Measurements from ENCODE around the gene MPHOSPH8.
"Not testable (repeated sequence)": the region's sequence is repeated elsewhere in the genome, so short reads cannot be mapped to it uniquely, and the experiment has no call there.

The MPHOSPH8 gene

GRCh38 chr13:19691447-19691846, 58.0 kb downstream of the MPHOSPH8 start:
- H2AK5ac ChIP-seq (ENCODE audit: low read length, severe bottlenecking); H3K9ac ChIP-seq (ENCODE audit: low read length); H2BK5ac ChIP-seq (ENCODE audit: low read depth, low read length, poor library complexity, severe bottlenecking); H2BK12ac ChIP-seq (ENCODE audit: low read length in 2 of 2); H3K4me1 ChIP-seq (ENCODE audit: control insufficient read depth, insufficient read depth, low read depth, low read length); H2BK15ac ChIP-seq (ENCODE audit: low read depth, poor library complexity, severe bottlenecking); H2AFZ ChIP-seq (ENCODE audit: low read depth, low read length); H3K27me3 ChIP-seq (ENCODE audit: control insufficient read depth in 1 of 2, insufficient read depth in 1 of 2, low read length in 2 of 2); H2BK120ac ChIP-seq (ENCODE audit: low read depth, low read length); H3K4ac ChIP-seq (ENCODE audit: low read depth in 1 of 2, low read length in 2 of 2); H4K8ac ChIP-seq (ENCODE audit: low read length); H3K14ac ChIP-seq (ENCODE audit: low read length in 2 of 2); H3K27ac ChIP-seq (ENCODE audit: low read length, poor library complexity, severe bottlenecking); H3K4me2 ChIP-seq (ENCODE audit: low read length, poor library complexity, severe bottlenecking); H4K91ac ChIP-seq (ENCODE audit: low read length); H3K9me3 ChIP-seq (ENCODE audit: control insufficient read depth, low read length); H3K23ac ChIP-seq (ENCODE audit: low read length in 2 of 2); H3K4me3 ChIP-seq (ENCODE audit: insufficient read depth in 1 of 2, low read depth in 1 of 2, low read length in 2 of 2); H3K18ac ChIP-seq (ENCODE audit: low read depth in 1 of 2, low read length in 2 of 2): not testable (repeated sequence)
- H3K36me3 ChIP-seq (ENCODE audit: control insufficient read depth in 1 of 2, insufficient read depth in 2 of 2, low read depth in 1 of 2, low read length in 2 of 2), result peaks cover 9 to 25% of the 10 kb centered on the region in 2 experiments
- 72% methylated on average over 7 of the region's 8 CpGs for WGBS
- DNase-seq, result peak; percentile 32
- H3K79me1 ChIP-seq (replicated peaks; ENCODE audit: low read length, poor library complexity, severe bottlenecking), result peaks cover 22% of the 10 kb centered on the region

- H3K18ac ChIP-seq (ENCODE audit: low read depth in 1 of 2, low read length in 2 of 2), result no peak overlapping the region
- H2AFZ ChIP-seq (ENCODE audit: low read depth, low read length), result no peak overlapping the region
- H3K23ac ChIP-seq (ENCODE audit: low read length in 2 of 2), result no peak overlapping the region
- no peak overlapping the region for H2AK5ac ChIP-seq (ENCODE audit: low read length, severe bottlenecking)
- no peaks in the 10 kb centered on the region for H3K9me3 ChIP-seq (ENCODE audit: control insufficient read depth, low read length)
- no peak overlapping the region for H4K8ac ChIP-seq (ENCODE audit: low read length)
- H3K4me2 ChIP-seq (ENCODE audit: low read length, poor library complexity, severe bottlenecking), result no peak overlapping the region
- peaks cover 9 to 19% of the 10 kb centered on the region in 2 experiments for H3K36me3 ChIP-seq (ENCODE audit: control insufficient read depth in 1 of 2, insufficient read depth in 2 of 2, low read depth in 1 of 2, low read length in 2 of 2)
- no peak overlapping the region for H2BK15ac ChIP-seq (ENCODE audit: low read depth, poor library complexity, severe bottlenecking)
- 60% methylated on average over 1 of the region's 1 CpG for WGBS
- H3K79me1 ChIP-seq (replicated peaks; ENCODE audit: low read length, poor library complexity, severe bottlenecking), result peaks cover 10% of the 10 kb centered on the region
- no peak overlapping the region for H3K9ac ChIP-seq (ENCODE audit: low read length)
- no peak overlapping the region for H3K27ac ChIP-seq (ENCODE audit: low read length, poor library complexity, severe bottlenecking)
- H3K4me1 ChIP-seq (ENCODE audit: control insufficient read depth, insufficient read depth, low read depth, low read length), result peaks cover 5% of the 10 kb centered on the region
- no peak overlapping the region for H3K4me3 ChIP-seq (ENCODE audit: insufficient read depth in 1 of 2, low read depth in 1 of 2, low read length in 2 of 2)
- H2BK12ac ChIP-seq (ENCODE audit: low read length in 2 of 2), result no peak overlapping the region
- H4K91ac ChIP-seq (ENCODE audit: low read length), result no peak overlapping the region
- no peaks in the 10 kb centered on the region for H3K27me3 ChIP-seq (ENCODE audit: control insufficient read depth in 1 of 2, insufficient read depth in 1 of 2, low read length in 2 of 2)
- no peak overlapping the region for H2BK5ac ChIP-seq (ENCODE audit: low read depth, low read length, poor library complexity, severe bottlenecking)
- H3K4ac ChIP-seq (ENCODE audit: low read depth in 1 of 2, low read length in 2 of 2), result no peak overlapping the region
- no peak overlapping the region for H3K14ac ChIP-seq (ENCODE audit: low read length in 2 of 2)
- DNase-seq, result no peak
- H2BK120ac ChIP-seq (ENCODE audit: low read depth, low read length), result no peak overlapping the region
Measured at GRCh38 chr13:19695428-19695827, 62.0 kb downstream of the MPHOSPH8 start.

GRCh38 chr13:19695829-19696228, 62.4 kb downstream of the MPHOSPH8 start:
- no peak overlapping the region for H2BK120ac ChIP-seq (ENCODE audit: low read depth, low read length)
- H3K4me2 ChIP-seq (ENCODE audit: low read length, poor library complexity, severe bottlenecking), result no peak overlapping the region
- H3K4me1 ChIP-seq (ENCODE audit: control insufficient read depth, insufficient read depth, low read depth, low read length), result peaks cover 5% of the 10 kb centered on the region
- no peak for DNase-seq
- no peak overlapping the region for H2BK5ac ChIP-seq (ENCODE audit: low read depth, low read length, poor library complexity, severe bottlenecking)
- H3K36me3 ChIP-seq (ENCODE audit: control insufficient read depth in 1 of 2, insufficient read depth in 2 of 2, low read depth in 1 of 2, low read length in 2 of 2), result peaks cover 9 to 20% of the 10 kb centered on the region in 2 experiments
- no peak overlapping the region for H3K14ac ChIP-seq (ENCODE audit: low read length in 2 of 2)
- H3K18ac ChIP-seq (ENCODE audit: low read depth in 1 of 2, low read length in 2 of 2), result no peak overlapping the region
- no peaks in the 10 kb centered on the region for H3K9me3 ChIP-seq (ENCODE audit: control insufficient read depth, low read length)
- peak overlapping the region; percentile 24 for H3K27ac ChIP-seq (ENCODE audit: low read length, poor library complexity, severe bottlenecking)
- H2AK5ac ChIP-seq (ENCODE audit: low read length, severe bottlenecking), result no peak overlapping the region
- no peak overlapping the region for H4K8ac ChIP-seq (ENCODE audit: low read length)
- no peak overlapping the region for H2BK15ac ChIP-seq (ENCODE audit: low read depth, poor library complexity, severe bottlenecking)
- no peak overlapping the region for H3K9ac ChIP-seq (ENCODE audit: low read length)
- H3K27me3 ChIP-seq (ENCODE audit: control insufficient read depth in 1 of 2, insufficient read depth in 1 of 2, low read length in 2 of 2), result no peaks in the 10 kb centered on the region
- peaks cover 8% of the 10 kb centered on the region for H3K79me1 ChIP-seq (replicated peaks; ENCODE audit: low read length, poor library complexity, severe bottlenecking)
- no peak overlapping the region for H2AFZ ChIP-seq (ENCODE audit: low read depth, low read length)
- no peak overlapping the region for H3K23ac ChIP-seq (ENCODE audit: low read length in 2 of 2)
- no peak overlapping the region for H2BK12ac ChIP-seq (ENCODE audit: low read length in 2 of 2)
- WGBS, result 42% methylated on average over 2 of the region's 3 CpGs
- no peak overlapping the region for H3K4ac ChIP-seq (ENCODE audit: low read depth in 1 of 2, low read length in 2 of 2)
- no peak overlapping the region for H3K4me3 ChIP-seq (ENCODE audit: insufficient read depth in 1 of 2, low read depth in 1 of 2, low read length in 2 of 2)
- no peak overlapping the region for H4K91ac ChIP-seq (ENCODE audit: low read length)

- H2AK5ac ChIP-seq (ENCODE audit: low read length, severe bottlenecking); H3K4ac ChIP-seq (ENCODE audit: low read depth in 1 of 2, low read length in 2 of 2); H2BK12ac ChIP-seq (ENCODE audit: low read length in 2 of 2); H3K79me1 ChIP-seq (replicated peaks; ENCODE audit: low read length, poor library complexity, severe bottlenecking); H2BK120ac ChIP-seq (ENCODE audit: low read depth, low read length); H2AFZ ChIP-seq (ENCODE audit: low read depth, low read length); H3K9ac ChIP-seq (ENCODE audit: low read length); H4K8ac ChIP-seq (ENCODE audit: low read length); H3K18ac ChIP-seq (ENCODE audit: low read depth in 1 of 2, low read length in 2 of 2); H2BK15ac ChIP-seq (ENCODE audit: low read depth, poor library complexity, severe bottlenecking); H3K14ac ChIP-seq (ENCODE audit: low read length in 2 of 2); H3K9me3 ChIP-seq (ENCODE audit: control insufficient read depth, low read length); H3K27ac ChIP-seq (ENCODE audit: low read length, poor library complexity, severe bottlenecking); H3K23ac ChIP-seq (ENCODE audit: low read length in 2 of 2); H3K4me3 ChIP-seq (ENCODE audit: insufficient read depth in 1 of 2, low read depth in 1 of 2, low read length in 2 of 2); H2BK5ac ChIP-seq (ENCODE audit: low read depth, low read length, poor library complexity, severe bottlenecking); DNase-seq; H4K91ac ChIP-seq (ENCODE audit: low read length); H3K27me3 ChIP-seq (ENCODE audit: control insufficient read depth in 1 of 2, insufficient read depth in 1 of 2, low read length in 2 of 2); H3K4me1 ChIP-seq (ENCODE audit: control insufficient read depth, insufficient read depth, low read depth, low read length); H3K4me2 ChIP-seq (ENCODE audit: low read length, poor library complexity, severe bottlenecking): not testable (repeated sequence)
- peaks cover 2 to 19% of the 10 kb centered on the region in 2 experiments for H3K36me3 ChIP-seq (ENCODE audit: control insufficient read depth in 1 of 2, insufficient read depth in 2 of 2, low read depth in 1 of 2, low read length in 2 of 2)
- WGBS, result no CpG with 5 or more reads among the region's 5 CpGs
Measured at GRCh38 chr13:19700963-19701362, 67.5 kb downstream of the MPHOSPH8 start.

Measured in mesenchymal stem cell (in vitro differentiated cells and primary cell).